Aorta (tissue), 5 donors: Measurements from ENCODE around the gene TRIM54. TPM values are rescaled to one million over a fixed set of nuclear protein-coding genes. Genes with fewer than 3 reads are reported as not detected.

Experiments
- ATAC-seq: fragments of 200-7000 bp; cut with Tn5 transposase; one replicate; pipeline ENCODE4 v1.9.1; 2022; ENCODE audit warnings: moderate library complexity; ENCODE audit not compliant: low FRiP score
- DNase-seq, 2 donors: peaks; one replicate each; pipeline ENCODE4 v3.0.0-alpha.2; 2020
- H3K27ac ChIP-seq, 2 donors: one replicate each; pipeline ENCODE4 v1.5.1; 2013; ENCODE audit warnings: low read length in 2 of 2, mild to moderate bottlenecking in 2 of 2, moderate library complexity in 2 of 2, control low read depth in 1 of 2, inconsistent platforms in 1 of 2, low read depth in 1 of 2
- H3K27me3 ChIP-seq, 2 donors: one replicate each; pipeline ENCODE4 v1.6.1; 2013; ENCODE audit warnings: control low read depth in 1 of 2, low read length in 1 of 2, mild to moderate bottlenecking in 1 of 2, moderate library complexity in 1 of 2; ENCODE audit not compliant: insufficient read depth in 2 of 2, control insufficient read depth in 1 of 2
- H3K36me3 ChIP-seq, 2 donors: one replicate each; pipeline ENCODE4 v1.6.1; 2013; ENCODE audit warnings: control low read depth in 1 of 2, low read length in 1 of 2, mild to moderate bottlenecking in 1 of 2; ENCODE audit not compliant: insufficient read depth in 2 of 2, control insufficient read depth in 1 of 2
- H3K4me1 ChIP-seq, 2 donors: one replicate each; pipeline ENCODE4 v1.6.1; 2013; ENCODE audit warnings: low read length in 2 of 2, control low read depth in 1 of 2, mild to moderate bottlenecking in 1 of 2, moderate library complexity in 1 of 2; ENCODE audit not compliant: insufficient read depth in 2 of 2, control insufficient read depth in 1 of 2
- H3K4me3 ChIP-seq, 2 donors: one replicate each; pipeline ENCODE4 v1.5.1; 2013; ENCODE audit warnings: low read length in 2 of 2, control low read depth in 1 of 2, mild to moderate bottlenecking in 1 of 2
- H3K9me3 ChIP-seq: one replicate; pipeline ENCODE4 v1.6.1; 2013; ENCODE audit warnings: mild to moderate bottlenecking, low read length; ENCODE audit not compliant: control insufficient read depth
- whole genome bisulfite sequencing, 2 donors: extraction: QIAGEN DNeasy Blood & Tissue Kit; methylation state at CpG; one replicate each; pipeline ENCODE4 v1.1.7; 2013; 5-methylcytosine and 5-hydroxymethylcytosine counted together
- intact Hi-C, 2 donors: fragments of 100-400 bp; cut with DNase I; formaldehyde crosslinking; loops; one replicate each; pipeline versions ENCODE4 v1.14.2 to v1.15.0; 2022
- polyA plus RNA-seq, 2 donors: library from polyadenylated mRNA; stranded (reverse); fragments of 200-250 nt; gene quantifications; one replicate each; pipeline ENCODE4 v1.2.3, GENCODE V29; 2013
- total RNA-seq, 2 donors: library from RNA; stranded (reverse); fragmentation: NEBNext Ultra II Directional; extraction: Animal tissue kit (Norgen Biotek cat#: 25700); gene quantifications; one replicate each; pipeline ENCODE4 v1.2.1, GENCODE V29; 2021
- donor health status: healthy with polysubstance abuse.
- donor health status: Bipolar disorder and iron deficiency.
- donor health status: DM: no; HTN: no; CAD: no.
- donor health status: DM: no; HTN: no; CAD: no.
- donor health status: DM: yes; HTN: yes; CAD: no.

TRIM54 gene
- total and polyA plus RNA-seq, 4 donors: 0.18 to 5.0 (median 0.88) TPM

DNA sequence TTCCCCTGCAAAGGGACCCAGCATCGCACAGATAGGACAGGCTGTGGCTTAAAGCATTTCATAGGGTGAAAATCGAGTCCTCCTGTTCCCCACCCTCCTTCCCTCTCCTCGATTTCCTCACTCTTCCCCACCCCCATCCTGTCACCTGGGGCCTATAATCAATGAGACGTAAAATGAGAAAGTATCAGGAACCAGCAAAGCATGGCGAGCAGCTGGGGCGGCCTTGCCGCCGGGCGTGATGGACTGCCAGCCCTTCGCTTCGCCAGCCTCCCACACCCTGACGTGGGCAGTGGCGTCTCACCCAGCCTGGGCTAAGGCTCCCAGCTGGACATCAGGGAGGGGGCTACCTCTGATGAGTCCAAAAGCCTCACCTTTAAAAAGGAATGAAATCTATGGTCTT lies 30.5 kb upstream of the TRIM54 start:
- peak in 1 of 2 donors; percentile 26 for DNase-seq

DNA sequence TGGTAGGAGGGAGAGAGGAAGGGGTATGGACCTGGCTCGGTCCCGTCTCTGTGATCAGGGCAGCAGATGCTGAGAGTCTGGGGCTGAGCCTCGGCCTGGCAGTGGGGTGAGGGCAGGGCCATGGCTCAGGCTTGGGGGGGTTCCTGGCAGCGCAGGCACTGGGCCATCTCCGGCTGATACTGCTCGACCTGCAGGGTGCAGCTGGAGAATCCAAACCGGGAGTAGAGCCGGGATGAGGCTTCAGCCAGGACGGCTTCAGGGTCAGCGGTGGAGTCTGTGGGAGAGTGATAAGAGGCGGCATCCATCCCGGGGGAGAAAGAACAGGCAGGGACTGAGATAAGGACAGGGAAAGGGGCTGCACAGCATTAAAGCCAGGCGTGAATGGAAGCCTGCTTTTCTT lies 27.0 kb upstream of the TRIM54 start:
- no peak for ATAC-seq

More for the DNA sequence above, 30.5 kb upstream of the TRIM54 start:
- Histone ChIP-seq H3K27ac (no peak overlapping the region), H3K9me3 (no peaks in the 10 kb centered on the region), H3K4me3 (no peak overlapping the region), H3K36me3 (no peaks in the 10 kb centered on the region), H3K4me1 (peaks cover 0 to 5% of the 10 kb centered on the region in 2 donors), H3K27me3 (no peaks in the 10 kb centered on the region)
- intact Hi-C loops: no loop called here
- ATAC-seq: no peak
- 85 to 87% methylated on average over 13 of the region's 13 CpGs for WGBS, 2 donors

GRCh38 chr2:27255660-27256059 lies 26.6 kb upstream of the TRIM54 start:
- Histone ChIP-seq H3K27ac (no peak overlapping the region), H3K27me3 (no peaks in the 10 kb centered on the region), H3K36me3 (no peaks in the 10 kb centered on the region), H3K9me3 (no peaks in the 10 kb centered on the region), H3K4me1 (peaks cover 0 to 2% of the 10 kb centered on the region in 2 donors), H3K4me3 (no peak overlapping the region)
- intact Hi-C loops: no loop called here
- WGBS, 2 donors: 3 to 7% methylated on average over 1 of the region's 1 CpG
- no peak for ATAC-seq
- DNase-seq: no peak

More for the DNA sequence above, 27.0 kb upstream of the TRIM54 start:
- Histone ChIP-seq H3K27me3 (no peaks in the 10 kb centered on the region), H3K4me1 (peaks cover 0 to 2% of the 10 kb centered on the region in 2 donors), H3K36me3 (no peaks in the 10 kb centered on the region), H3K4me3 (no peak overlapping the region), H3K27ac (no peak overlapping the region), H3K9me3 (no peaks in the 10 kb centered on the region)
- intact Hi-C loops: no loop called here
- no peak for DNase-seq
- 10 to 13% methylated on average over 13 of the region's 13 CpGs for WGBS, 2 donors

DNA sequence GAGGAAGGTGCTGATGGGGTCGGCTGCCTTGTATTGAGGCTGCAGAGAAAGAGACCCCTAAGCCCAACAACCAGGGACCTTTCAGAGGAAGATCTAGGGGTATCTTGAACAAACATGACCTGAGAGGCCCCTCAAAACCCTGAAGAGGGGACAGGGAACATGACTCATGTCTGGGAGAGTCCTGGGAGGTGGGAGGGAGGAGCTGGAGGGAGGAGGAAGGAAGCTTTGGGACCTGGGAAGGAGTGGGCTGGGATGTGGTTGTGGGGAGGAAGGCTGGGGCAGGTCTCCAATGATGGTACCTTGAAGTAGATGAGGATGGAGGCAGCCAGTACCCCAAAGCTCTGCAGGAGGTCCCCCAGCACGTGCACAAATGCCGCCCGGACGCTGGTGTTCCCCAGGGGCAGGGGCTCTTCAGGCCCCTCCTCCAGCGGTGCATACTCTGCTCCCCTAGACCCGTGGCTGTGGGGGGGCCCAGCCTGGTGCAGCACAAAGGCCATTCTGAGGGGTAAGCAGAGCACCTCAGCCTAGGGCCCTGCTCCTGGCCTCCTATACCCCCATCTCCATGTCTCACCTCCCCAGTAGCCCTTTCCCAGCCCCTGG lies 25.3 kb upstream of the TRIM54 start:
- intact Hi-C loops: no loop called here
- 89 to 92% methylated on average over 7 of the region's 7 CpGs for WGBS, 2 donors
- DNase-seq: no peak

GRCh38 chr2:27258051-27258450 lies 24.2 kb upstream of the TRIM54 start:
- Histone ChIP-seq H3K27ac (no peak overlapping the region), H3K4me1 (peaks cover 0 to 2% of the 10 kb centered on the region in 2 donors), H3K27me3 (no peaks in the 10 kb centered on the region), H3K36me3 (no peaks in the 10 kb centered on the region), H3K4me3 (no peak overlapping the region), H3K9me3 (no peaks in the 10 kb centered on the region)
- intact Hi-C loops: no loop called here
- DNase-seq (no peak), ATAC-seq (no peak)
- 82 to 90% methylated on average over 8 of the region's 8 CpGs for WGBS, 2 donors

More for the DNA sequence above, 25.3 kb upstream of the TRIM54 start:
- Histone ChIP-seq H3K9me3 (no peaks in the 10 kb centered on the region), H3K4me3 (no peak overlapping the region), H3K36me3 (no peaks in the 10 kb centered on the region), H3K27ac (no peak overlapping the region), H3K4me1 (peaks cover 0 to 2% of the 10 kb centered on the region in 2 donors), H3K27me3 (no peaks in the 10 kb centered on the region)
- no peak for ATAC-seq

DNA sequence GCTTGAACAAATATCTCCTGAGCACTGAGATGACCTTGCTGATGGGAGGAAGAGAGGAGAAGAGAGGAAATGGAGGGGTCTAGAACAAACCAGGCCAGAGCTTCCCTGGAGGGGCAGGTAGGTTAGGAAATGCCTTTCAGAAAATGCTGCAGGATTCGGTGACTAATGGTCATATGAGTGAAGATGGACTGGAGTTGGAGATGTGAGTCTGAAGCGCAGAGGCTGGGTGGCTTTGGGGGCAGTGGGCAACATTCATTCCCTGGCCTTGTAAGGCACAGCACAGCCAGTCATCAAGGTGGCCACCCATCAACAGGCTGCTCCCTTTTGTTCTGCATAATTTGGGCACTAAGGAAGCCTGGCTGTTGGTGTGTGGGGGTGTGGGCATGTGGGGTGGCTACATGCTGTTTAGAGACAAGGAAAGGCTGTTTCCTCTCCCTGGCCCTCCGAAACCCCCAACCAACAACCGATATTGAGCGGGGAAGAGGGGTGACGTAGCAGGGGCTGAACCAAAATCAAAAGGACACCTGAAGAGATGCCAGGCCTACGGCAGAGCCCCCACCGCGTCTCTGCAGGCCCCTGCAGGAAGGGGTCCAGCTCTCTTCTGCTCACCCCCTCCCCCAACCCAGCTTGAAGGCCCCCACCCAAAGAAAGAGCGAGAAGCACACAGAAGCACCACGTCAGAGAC lies 20.8 kb upstream of the TRIM54 start:
- H3K36me3 ChIP-seq: no peaks in the 10 kb centered on the region
- H3K4me3 ChIP-seq: no peak overlapping the region
- 74 to 75% methylated on average over 11 of the region's 11 CpGs for WGBS, 2 donors
- H3K27ac ChIP-seq: no peak overlapping the region
- no peaks in the 10 kb centered on the region for H3K27me3 ChIP-seq
- H3K4me1 ChIP-seq: no peaks in the 10 kb centered on the region
- no peaks in the 10 kb centered on the region for H3K9me3 ChIP-seq
- DNase-seq (peak in 1 of 2 donors; percentile 4), ATAC-seq (no peak)
- intact Hi-C loops: no loop called here

DNA sequence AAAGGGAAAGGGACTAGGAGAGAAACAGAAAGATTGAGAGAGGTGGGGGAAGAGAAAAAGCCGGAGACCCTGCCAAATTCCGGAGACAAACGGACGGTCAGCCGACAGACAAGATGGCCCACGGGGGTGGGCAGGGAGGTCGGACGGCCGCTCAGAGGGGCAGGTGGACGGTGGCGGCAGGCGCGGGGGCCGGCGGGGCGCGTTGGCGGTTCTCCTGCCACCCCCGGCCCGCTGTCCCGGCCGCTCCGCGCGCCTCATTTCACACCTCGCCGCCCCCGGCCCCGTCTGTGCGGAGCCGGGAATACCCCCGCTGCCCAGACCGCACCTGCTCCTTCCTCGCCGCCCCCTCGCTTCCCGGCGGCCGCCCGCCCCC lies 20.3 kb upstream of the TRIM54 start:
- peak overlapping the region; percentile 21 to 53 for H3K4me3 ChIP-seq
- no peaks in the 10 kb centered on the region for H3K27me3 ChIP-seq
- H3K9me3 ChIP-seq: no peaks in the 10 kb centered on the region
- 4 to 8% methylated on average over 16 to 40 of the region's 40 CpGs for WGBS, 2 donors
- no peaks in the 10 kb centered on the region for H3K36me3 ChIP-seq
- intact Hi-C loops: no loop called here
- no peak overlapping the region for H3K27ac ChIP-seq
- ATAC-seq (no peak), DNase-seq (peak in 1 of 2 donors; percentile 16)
- no peaks in the 10 kb centered on the region for H3K4me1 ChIP-seq

- peak within 1 kb of the TSS; percentile 53 to 65 for H3K4me3 ChIP-seq
- H3K27ac ChIP-seq: no peak within 1 kb of the TSS
- H3K36me3 ChIP-seq: no peaks in the 10 kb centered on the region
- 0 to 1% methylated on average over 77 to 96 of the region's 96 CpGs for WGBS, 2 donors
- no peaks in the 10 kb centered on the region for H3K9me3 ChIP-seq
- peak; percentile 81 to 89 for DNase-seq
- H3K27me3 ChIP-seq: no peaks in the 10 kb centered on the region
- H3K4me1 ChIP-seq: no peaks in the 10 kb centered on the region
- peak; percentile 74 for ATAC-seq
- intact Hi-C loops: no loop called here
Measured at GRCh38 chr2:27262379-27263286, 19.6 kb upstream of the TRIM54 start, which contains the start of gene SLC30A3. SLC30A3 (minus strand) TSS chr2:27263047; CDS start chr2:27262906, 141 bp downstream.
